CD4-positive, CD25-positive, alpha-beta regulatory T cell (primary cell): ENCODE measurements around the gene DHCR7. TPM values are rescaled to one million over a fixed set of nuclear protein-coding genes. Genes with fewer than 3 reads are reported as not detected.

Experiments used
- ATAC-seq, 2 donors: fragments of 150-1000 bp; cut with Tn5 transposase; one replicate each; pipeline ENCODE4 v1.10.0; 2021; ENCODE audit warnings: low read depth in 2 of 2, moderate number of reproducible peaks in 2 of 2, moderate library complexity in 1 of 2
- DNase-seq, 3 donors: peaks; one replicate each; pipeline versions ENCODE4 v3.0.0 to v3.0.0-alpha.2; 2012 to 2022; ENCODE audit warnings: mixed read lengths in 1 of 3
- H3K27ac ChIP-seq: one replicate; pipeline ENCODE4 v1.7.0; 2013; ENCODE audit warnings: mild to moderate bottlenecking, low read length; ENCODE audit not compliant: insufficient read depth, poor library complexity, severe bottlenecking
- H3K27me3 ChIP-seq: one replicate; pipeline ENCODE4 v1.7.0; 2013; ENCODE audit warnings: low read length; ENCODE audit not compliant: control insufficient read depth, insufficient read depth
- H3K36me3 ChIP-seq: one replicate; pipeline ENCODE4 v1.7.0; 2013; ENCODE audit warnings: mild to moderate bottlenecking, low read length, moderate library complexity; ENCODE audit not compliant: control insufficient read depth, insufficient read depth
- H3K4me1 ChIP-seq: 2 replicates; pipeline ENCODE4 v1.7.0; 2013; ENCODE audit warnings: mild to moderate bottlenecking, low read length; ENCODE audit not compliant: insufficient read depth, control insufficient read depth, poor library complexity, severe bottlenecking
- H3K4me3 ChIP-seq: one replicate; pipeline ENCODE4 v1.7.0; 2013; ENCODE audit warnings: low read depth, mild to moderate bottlenecking, low read length, moderate library complexity
- H3K9me3 ChIP-seq, 2 experiments: 1 replicate in 1 of 2; 2 replicates in 1 of 2; pipeline ENCODE4 v1.7.0; 2013; ENCODE audit warnings: low read length in 2 of 2, mild to moderate bottlenecking in 1 of 2, moderate library complexity in 1 of 2; ENCODE audit not compliant: control insufficient read depth in 2 of 2
- H3K27ac Mint-ChIP-seq, 3 donors: one replicate each; pipeline ENCODE4 v1.8.0; 2020 to 2022; ENCODE audit warnings: mild to moderate bottlenecking in 3 of 3, mixed read lengths in 3 of 3, moderate library complexity in 2 of 3
- H3K27me3 Mint-ChIP-seq: one replicate; pipeline ENCODE4 v1.8.0; 2022; ENCODE audit warnings: mild to moderate bottlenecking, mixed read lengths
- H3K36me3 Mint-ChIP-seq: one replicate; pipeline ENCODE4 v1.8.0; 2020; ENCODE audit warnings: mixed read lengths
- H3K4me1 Mint-ChIP-seq, 4 donors: one replicate each; pipeline ENCODE4 v1.8.0; 2020 to 2022; ENCODE audit warnings: mixed read lengths in 4 of 4, mild to moderate bottlenecking in 1 of 4
- H3K4me3 Mint-ChIP-seq, 4 donors: one replicate each; pipeline ENCODE4 v1.8.0; 2020 to 2022; ENCODE audit warnings: mild to moderate bottlenecking in 4 of 4, mixed read lengths in 4 of 4, moderate library complexity in 3 of 4
- H3K9me3 Mint-ChIP-seq, 7 donors: one replicate each; pipeline ENCODE4 v1.8.0; 2020 to 2022; ENCODE audit warnings: mixed read lengths in 7 of 7, mild to moderate bottlenecking in 3 of 7, moderate library complexity in 2 of 7
- polyA plus RNA-seq, 4 donors: library from polyadenylated mRNA; unstranded; fragments of 300-500 nt; fragmentation: Illumina TruSeq; gene quantifications; one replicate each; pipeline ENCODE4 v1.2.3, GENCODE V29; 2021
- total RNA-seq: library from RNA; stranded (reverse); gene quantifications from one replicate; pipeline ENCODE4 v1.2.3, GENCODE V29; 2022

Gene DHCR7
- total RNA-seq (21.1 TPM), polyA plus RNA-seq (10 to 100 TPM; 11.2 to 17.2 (median 14.7) TPM)

DNA sequence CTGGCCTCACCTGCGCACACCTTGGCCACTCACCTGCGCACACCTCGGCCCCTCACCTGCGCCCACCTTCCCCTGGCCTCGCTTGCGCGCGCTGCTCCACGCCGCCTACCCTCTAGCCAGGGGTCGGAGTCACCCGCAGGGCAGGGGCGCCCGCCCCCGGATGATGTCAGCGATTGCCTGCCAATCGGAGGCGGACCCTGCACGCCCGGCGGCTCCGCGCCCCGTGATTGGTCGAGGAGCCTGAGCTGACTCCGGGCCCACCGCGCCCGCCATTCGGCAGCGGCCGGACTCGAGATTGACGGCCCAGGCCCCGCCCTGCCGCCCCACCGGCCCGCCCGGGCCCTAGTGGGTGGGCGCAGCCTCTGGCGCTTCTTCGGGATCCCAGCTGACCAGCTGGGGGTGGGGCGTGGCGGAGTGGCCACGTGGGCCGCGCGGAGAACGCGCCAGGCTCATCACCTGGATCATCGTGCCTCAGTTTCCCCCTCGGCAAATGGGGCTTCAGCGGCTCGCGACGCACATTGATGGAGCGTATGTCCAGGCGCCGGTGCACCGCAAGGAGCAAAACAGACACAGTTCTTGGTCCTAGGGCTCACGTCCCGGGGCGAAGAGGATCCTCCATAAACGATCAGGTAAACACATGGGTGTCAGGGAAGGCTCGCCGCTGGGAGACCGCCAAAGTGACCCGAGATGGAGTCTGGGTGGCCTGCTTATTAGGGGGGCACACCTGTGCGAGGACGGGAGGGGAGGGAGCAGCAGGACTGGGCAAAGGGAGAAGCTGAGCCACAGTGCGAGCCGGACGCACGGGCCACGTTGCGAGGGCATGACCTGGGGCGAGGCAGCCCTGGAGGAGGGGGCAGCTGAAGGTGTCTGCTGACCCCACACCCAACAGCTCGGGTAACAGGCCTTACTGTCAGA lies at the start of gene DHCR7:
DHCR7 (minus strand) TSS at position 137 of the 915 bp plus-strand sequence. CDS start 3,441 bp downstream, outside the sequence.
- Mint-ChIP-seq H3K27ac (peak within 1 kb of the TSS; percentile 86 to 97 (median 89)), H3K4me3 (peak within 1 kb of the TSS; percentile 85 to 98 (median 92)), H3K9me3 (peaks cover 0 to 7% (median 0%) of the 10 kb centered on the region in 7 donors), H3K27me3 (peaks cover 5% of the 10 kb centered on the region), H3K4me1 (peaks cover 13 to 48% (median 40%) of the 10 kb centered on the region in 4 donors), H3K36me3 (peaks cover 14% of the 10 kb centered on the region)
- DNase-seq (peak; percentile 89 to 94 (median 92)), ATAC-seq (peak; percentile 81 to 82)
- peak within 1 kb of the TSS; percentile 83 for H3K27ac ChIP-seq
- no peaks in the 10 kb centered on the region for H3K9me3 ChIP-seq
- peaks cover 48% of the 10 kb centered on the region for H3K4me1 ChIP-seq
- H3K4me3 ChIP-seq, result peak within 1 kb of the TSS; percentile 82
- H3K27me3 ChIP-seq, result no peaks in the 10 kb centered on the region
- H3K36me3 ChIP-seq, result no peaks in the 10 kb centered on the region

DNA sequence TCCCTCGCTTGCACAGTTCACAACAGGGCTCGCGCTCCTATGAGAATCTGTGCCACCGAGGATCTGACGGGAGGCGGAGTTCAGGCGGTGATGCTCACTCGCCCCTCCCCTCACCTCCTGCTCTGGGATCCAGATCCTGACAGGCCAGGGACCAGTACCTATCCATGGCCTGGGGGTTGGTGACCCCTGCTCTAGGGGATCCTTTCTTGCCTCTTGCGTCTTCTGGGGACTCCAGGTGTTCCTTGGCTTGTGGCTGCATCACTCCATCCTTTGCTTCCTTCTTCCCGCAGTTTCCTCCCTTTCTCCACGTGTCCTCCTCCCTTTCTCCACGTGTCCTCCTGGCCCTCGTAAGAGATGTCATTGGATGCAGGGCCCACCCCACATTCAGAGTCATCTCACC lies 48.2 kb upstream of the DHCR7 start:
- Mint-ChIP-seq H3K36me3 (peaks cover 74% of the 10 kb centered on the region), H3K4me1 (peaks cover 0 to 4% (median 1%) of the 10 kb centered on the region in 4 donors), H3K4me3 (no peak overlapping the region), H3K27ac (no peak overlapping the region), H3K9me3 (no peaks in the 10 kb centered on the region), H3K27me3 (no peaks in the 10 kb centered on the region)
- ATAC-seq (no peak), DNase-seq (no peak)
- H3K36me3 ChIP-seq, result peaks cover 94% of the 10 kb centered on the region
- H3K4me1 ChIP-seq, result no peaks in the 10 kb centered on the region
- no peak overlapping the region for H3K27ac ChIP-seq
- no peaks in the 10 kb centered on the region for H3K9me3 ChIP-seq
- H3K4me3 ChIP-seq, result no peak overlapping the region
- H3K27me3 ChIP-seq, result no peaks in the 10 kb centered on the region

GRCh38 chr11:71495286-71496230 lies 47.4 kb upstream of the DHCR7 start:
- H3K36me3 Mint-ChIP-seq, result peaks cover 74% of the 10 kb centered on the region
- no peaks in the 10 kb centered on the region for H3K27me3 Mint-ChIP-seq
- peaks cover 93% of the 10 kb centered on the region for H3K36me3 ChIP-seq
- ATAC-seq (no peak), DNase-seq (no peak)
- no peaks in the 10 kb centered on the region for H3K9me3 ChIP-seq
- H3K4me1 ChIP-seq, result no peaks in the 10 kb centered on the region
- H3K27ac Mint-ChIP-seq, result peak overlapping the region in 2 of 3 donors; percentile 39 to 55
- no peak overlapping the region for H3K27ac ChIP-seq
- H3K4me3 Mint-ChIP-seq, result no peak overlapping the region
- no peaks in the 10 kb centered on the region for H3K9me3 Mint-ChIP-seq
- H3K4me1 Mint-ChIP-seq, result peaks cover 0 to 4% (median 1%) of the 10 kb centered on the region in 4 donors
- no peaks in the 10 kb centered on the region for H3K27me3 ChIP-seq
- H3K4me3 ChIP-seq, result no peak overlapping the region

GRCh38 chr11:71491940-71492339 lies 43.7 kb upstream of the DHCR7 start:
- H3K27ac ChIP-seq, result no peak overlapping the region
- no peak overlapping the region for H3K4me3 ChIP-seq
- Mint-ChIP-seq H3K36me3 (peaks cover 60% of the 10 kb centered on the region), H3K27me3 (no peaks in the 10 kb centered on the region), H3K4me1 (peaks cover 0 to 17% (median 8%) of the 10 kb centered on the region in 4 donors), H3K4me3 (no peak overlapping the region), H3K9me3 (no peaks in the 10 kb centered on the region), H3K27ac (no peak overlapping the region)
- no peaks in the 10 kb centered on the region for H3K27me3 ChIP-seq
- H3K9me3 ChIP-seq, result no peaks in the 10 kb centered on the region
- DNase-seq, result no peak
- ATAC-seq, result no peak
- no peaks in the 10 kb centered on the region for H3K4me1 ChIP-seq
- peaks cover 73% of the 10 kb centered on the region for H3K36me3 ChIP-seq

DNA sequence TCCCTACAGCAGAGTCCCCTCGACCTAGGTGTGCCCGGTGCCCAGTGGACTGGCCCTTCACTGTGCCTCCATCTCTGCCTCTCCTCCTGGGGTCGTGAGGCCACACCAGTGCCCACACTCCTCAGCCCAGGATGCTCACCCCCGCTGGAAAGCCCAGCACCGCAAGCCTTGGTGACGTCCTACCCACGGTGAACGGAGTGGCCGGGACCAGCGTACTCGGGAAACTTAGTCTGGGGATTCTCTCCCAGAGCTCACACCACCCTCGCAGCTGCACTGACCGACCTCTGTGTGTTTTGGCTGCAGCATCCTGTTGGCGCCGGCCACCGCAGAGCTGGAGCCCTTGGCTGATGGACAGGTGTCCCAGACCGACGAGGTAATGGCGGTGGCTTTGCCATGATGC lies 43.3 kb upstream of the DHCR7 start:
- ATAC-seq (no peak), DNase-seq (no peak)
- peaks cover 58% of the 10 kb centered on the region for H3K36me3 Mint-ChIP-seq
- no peaks in the 10 kb centered on the region for H3K27me3 ChIP-seq
- H3K36me3 ChIP-seq, result peaks cover 69% of the 10 kb centered on the region
- no peak overlapping the region for H3K27ac ChIP-seq
- H3K9me3 Mint-ChIP-seq, result no peaks in the 10 kb centered on the region
- no peak overlapping the region for H3K4me3 Mint-ChIP-seq
- no peak overlapping the region for H3K27ac Mint-ChIP-seq
- H3K4me1 Mint-ChIP-seq, result peaks cover 0 to 14% (median 8%) of the 10 kb centered on the region in 4 donors
- H3K4me3 ChIP-seq, result no peak overlapping the region
- no peaks in the 10 kb centered on the region for H3K27me3 Mint-ChIP-seq
- H3K4me1 ChIP-seq, result no peaks in the 10 kb centered on the region
- no peaks in the 10 kb centered on the region for H3K9me3 ChIP-seq

GRCh38 chr11:71490731-71491390 lies 42.7 kb upstream of the DHCR7 start:
- peak overlapping the region in 1 of 3 donors; percentile 31 for H3K27ac Mint-ChIP-seq
- H3K4me3 ChIP-seq, result no peak overlapping the region
- H3K27me3 ChIP-seq, result no peaks in the 10 kb centered on the region
- H3K36me3 Mint-ChIP-seq, result peaks cover 60% of the 10 kb centered on the region
- no peaks in the 10 kb centered on the region for H3K27me3 Mint-ChIP-seq
- H3K9me3 Mint-ChIP-seq, result no peaks in the 10 kb centered on the region
- H3K27ac ChIP-seq, result no peak overlapping the region
- no peaks in the 10 kb centered on the region for H3K4me1 ChIP-seq
- H3K9me3 ChIP-seq, result no peaks in the 10 kb centered on the region
- peaks cover 0 to 20% (median 9%) of the 10 kb centered on the region in 4 donors for H3K4me1 Mint-ChIP-seq
- H3K4me3 Mint-ChIP-seq, result no peak overlapping the region
- H3K36me3 ChIP-seq, result peaks cover 69% of the 10 kb centered on the region
- DNase-seq (no peak), ATAC-seq (no peak)
